Right atrium auricular region (tissue), 2 donors: ENCODE data around the gene IL4I1. TPM values are rescaled to one million over a fixed set of nuclear protein-coding genes. Genes with fewer than 3 reads are reported as not detected.

Experiments used
- DNase-seq: peaks from one replicate; pipeline ENCODE4 v3.0.0-alpha.2; 2019; ENCODE audit warnings: low spot score
- H3K27ac ChIP-seq, 2 donors: fragments of 200-600 bp; sonication (generic); 1 replicate in 1 of 2; 2 replicates in 1 of 2; pipeline ENCODE4 v1.5.1; 2016 to 2019
- H3K27me3 ChIP-seq, 2 donors: fragments of 200-600 bp; sonication (generic); one replicate each; pipeline versions ENCODE4 v1.5.1 to v1.6.0; 2017 to 2019
- H3K36me3 ChIP-seq: fragments of 200-600 bp; sonication (generic); one replicate; pipeline ENCODE4 v1.5.1; 2016
- H3K4me1 ChIP-seq, 2 donors: fragments of 200-600 bp; sonication (generic); one replicate each; pipeline versions ENCODE4 v1.5.1 to v1.6.0; 2017 to 2019
- H3K4me3 ChIP-seq, 2 donors: fragments of 200-600 bp; sonication (generic); 1 replicate in 1 of 2; 2 replicates in 1 of 2; pipeline ENCODE4 v1.5.1; 2017 to 2019; ENCODE audit warnings: mild to moderate bottlenecking in 1 of 2, moderate library complexity in 1 of 2
- H3K9me3 ChIP-seq, 2 donors: fragments of 200-600 bp; sonication (generic); one replicate each; pipeline ENCODE4 v1.5.1; 2019
- total RNA-seq, 2 donors: library from RNA; depleted of rRNA; stranded (reverse); fragments of >200 nt; gene quantifications; one replicate each; pipeline ENCODE4 v1.1.0, GENCODE V29; 2016
- TF ChIP-seq, protein P1 (sequence below), 2 donors: fragments of 200-600 bp; sonication (generic); IDR thresholded peaks; one replicate each; pipeline ENCODE4 v1.5.1; 2019; ENCODE audit warnings: antibody characterized with exemption in 2 of 2

Gene IL4I1
- total RNA-seq, 2 donors from 2014 or later, result 0.43 TPM; not detected in 1

DNA sequence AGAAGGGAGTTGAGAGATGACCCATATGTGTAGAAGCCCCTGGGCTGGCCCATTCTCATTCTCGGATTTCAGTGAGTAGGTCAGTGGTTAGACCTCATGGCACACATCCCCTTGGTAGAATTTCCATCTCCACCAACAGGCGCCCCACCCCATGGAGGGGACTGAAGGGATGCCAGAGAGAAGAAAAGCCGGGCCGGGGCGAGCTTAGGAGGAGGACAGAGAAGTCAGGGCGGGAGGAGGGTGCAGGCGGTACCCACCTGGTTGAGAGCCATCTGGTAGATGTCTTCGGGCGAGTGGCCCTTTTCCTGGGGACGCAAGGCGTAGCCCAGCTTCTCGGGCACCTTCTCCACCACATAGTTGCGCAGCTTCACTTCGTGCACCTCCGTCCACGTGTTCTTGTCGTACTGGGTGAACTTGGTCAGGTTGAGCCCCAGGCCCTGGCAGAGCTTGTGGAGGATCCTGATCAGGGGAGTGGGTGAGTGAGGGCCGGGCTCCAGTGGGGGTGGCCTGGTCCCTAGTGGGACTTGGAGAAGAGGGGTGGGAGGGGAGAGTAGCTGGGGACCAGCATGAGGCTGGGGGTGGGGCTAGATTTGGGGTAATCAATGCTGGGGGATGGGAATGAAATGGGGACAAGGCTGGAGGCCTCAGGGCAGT is 2.5 kb downstream of the IL4I1 start:
- Histone ChIP-seq H3K36me3 (no peaks in the 10 kb centered on the region), H3K9me3 (no peaks in the 10 kb centered on the region), H3K27ac (no peak overlapping the region), H3K27me3 (no peaks in the 10 kb centered on the region), H3K4me1 (peaks cover 0 to 24% of the 10 kb centered on the region in 2 donors), H3K4me3 (no peak overlapping the region)
- DNase-seq, result no peak
- TF ChIP-seq, protein P1, sequence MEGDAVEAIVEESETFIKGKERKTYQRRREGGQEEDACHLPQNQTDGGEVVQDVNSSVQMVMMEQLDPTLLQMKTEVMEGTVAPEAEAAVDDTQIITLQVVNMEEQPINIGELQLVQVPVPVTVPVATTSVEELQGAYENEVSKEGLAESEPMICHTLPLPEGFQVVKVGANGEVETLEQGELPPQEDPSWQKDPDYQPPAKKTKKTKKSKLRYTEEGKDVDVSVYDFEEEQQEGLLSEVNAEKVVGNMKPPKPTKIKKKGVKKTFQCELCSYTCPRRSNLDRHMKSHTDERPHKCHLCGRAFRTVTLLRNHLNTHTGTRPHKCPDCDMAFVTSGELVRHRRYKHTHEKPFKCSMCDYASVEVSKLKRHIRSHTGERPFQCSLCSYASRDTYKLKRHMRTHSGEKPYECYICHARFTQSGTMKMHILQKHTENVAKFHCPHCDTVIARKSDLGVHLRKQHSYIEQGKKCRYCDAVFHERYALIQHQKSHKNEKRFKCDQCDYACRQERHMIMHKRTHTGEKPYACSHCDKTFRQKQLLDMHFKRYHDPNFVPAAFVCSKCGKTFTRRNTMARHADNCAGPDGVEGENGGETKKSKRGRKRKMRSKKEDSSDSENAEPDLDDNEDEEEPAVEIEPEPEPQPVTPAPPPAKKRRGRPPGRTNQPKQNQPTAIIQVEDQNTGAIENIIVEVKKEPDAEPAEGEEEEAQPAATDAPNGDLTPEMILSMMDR (IDR thresholded peaks at IDR 0.05), result no peak

DNA sequence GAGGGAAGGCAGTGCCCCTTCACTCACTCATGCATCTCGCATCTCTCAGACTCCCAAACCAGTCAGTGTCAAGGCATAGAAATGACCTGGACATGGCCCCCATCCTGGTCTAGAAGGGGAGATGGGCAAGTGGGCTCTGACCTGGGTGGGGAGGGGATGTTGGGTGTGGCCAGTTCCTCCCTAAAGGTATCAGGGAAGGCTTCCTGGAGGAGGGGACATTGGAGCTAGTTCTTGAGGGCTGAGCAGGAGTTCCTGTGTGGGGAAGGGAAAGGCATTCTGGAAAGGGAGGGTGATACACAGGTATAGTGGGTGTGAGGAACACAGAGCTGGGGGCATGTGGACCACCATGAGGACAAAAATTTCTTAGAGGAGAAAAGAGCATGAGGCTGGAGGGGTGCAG is 4.0 kb downstream of the IL4I1 start:
- Histone ChIP-seq H3K4me1 (peaks cover 0 to 24% of the 10 kb centered on the region in 2 donors), H3K36me3 (peaks cover 4% of the 10 kb centered on the region), H3K9me3 (no peaks in the 10 kb centered on the region), H3K27me3 (no peaks in the 10 kb centered on the region), H3K27ac (no peak overlapping the region), H3K4me3 (no peak overlapping the region)
- TF ChIP-seq, protein P1 (IDR thresholded peaks at IDR 0.05), result no peak
- no peak for DNase-seq

DNA sequence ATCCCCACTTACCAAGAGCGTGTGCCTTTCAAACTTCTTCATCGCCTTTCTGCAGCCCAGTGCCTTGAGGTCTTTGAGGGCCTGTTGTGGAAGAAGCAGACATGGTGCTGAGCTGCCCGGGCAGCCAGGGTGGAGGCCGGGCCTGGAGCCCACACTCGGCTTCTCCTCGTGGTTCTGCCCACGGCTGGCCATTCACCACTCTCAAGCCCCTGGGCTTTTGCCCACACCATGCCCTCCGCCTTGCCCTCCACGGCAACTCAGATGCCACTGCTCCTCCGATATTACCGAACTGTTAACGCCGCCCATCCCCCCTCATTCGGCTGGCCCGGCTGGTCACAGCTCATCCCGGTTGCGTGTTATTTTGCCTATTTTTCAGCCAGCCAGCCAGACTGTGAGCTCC is 5.3 kb downstream of the IL4I1 start:
- DNase-seq, result no peak
- peaks cover 0 to 13% of the 10 kb centered on the region in 2 donors for H3K4me1 ChIP-seq
- H3K27ac ChIP-seq, result no peak overlapping the region
- TF ChIP-seq, protein P1 (IDR thresholded peaks at IDR 0.05), result no peak
- no peaks in the 10 kb centered on the region for H3K27me3 ChIP-seq
- H3K36me3 ChIP-seq, result peaks cover 4% of the 10 kb centered on the region
- H3K9me3 ChIP-seq, result no peaks in the 10 kb centered on the region
- no peak overlapping the region for H3K4me3 ChIP-seq

DNA sequence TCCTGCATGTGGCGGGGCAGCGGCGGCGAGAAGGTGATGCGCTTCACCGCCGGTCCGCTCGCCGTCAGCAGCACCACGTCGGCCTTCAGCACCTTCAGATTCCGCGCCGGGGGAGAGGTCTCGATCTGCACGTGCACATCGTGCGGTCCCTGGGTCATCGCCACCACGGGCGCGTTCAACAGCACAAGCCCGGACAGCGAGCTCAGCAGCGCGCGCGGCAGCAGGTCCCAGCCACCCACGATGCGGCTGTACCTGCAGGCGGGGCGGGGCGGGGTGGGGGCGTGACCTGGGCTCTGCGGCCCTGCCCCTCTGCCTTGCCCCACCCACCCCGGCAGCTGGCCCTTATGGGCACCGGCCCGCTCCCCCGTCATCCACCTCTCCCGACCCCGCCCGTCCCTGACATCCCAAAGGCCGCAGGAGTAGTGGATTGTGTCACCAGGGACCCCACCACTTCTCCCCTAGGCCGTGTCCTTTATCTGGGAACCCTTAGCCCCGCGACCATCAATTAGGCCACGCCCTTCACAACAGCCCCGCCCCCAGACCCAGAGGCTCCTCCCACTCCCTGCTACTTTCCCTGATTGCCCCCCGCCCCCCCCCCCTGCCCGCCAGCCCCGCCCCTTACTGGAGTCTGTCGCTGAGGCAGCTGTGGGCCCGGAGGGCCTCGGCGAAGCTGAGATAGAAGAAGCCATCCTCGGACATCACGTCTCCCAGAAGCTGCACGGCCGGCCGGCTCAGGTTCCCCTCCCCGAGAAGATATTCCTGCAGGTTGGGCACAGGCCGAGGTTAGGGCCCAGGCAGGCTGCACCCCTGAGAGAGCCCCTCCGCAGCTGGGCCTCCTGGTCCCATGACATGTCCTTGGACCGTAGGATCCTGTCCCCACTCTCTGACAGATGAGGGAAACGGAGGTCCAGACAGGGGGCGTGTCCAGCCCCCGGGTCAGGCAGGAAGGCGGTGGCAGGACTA is 6.1 kb downstream of the IL4I1 start:
- H3K27ac ChIP-seq, result no peak overlapping the region
- H3K36me3 ChIP-seq, result peaks cover 4% of the 10 kb centered on the region
- TF ChIP-seq, protein P1 (IDR thresholded peaks at IDR 0.05), result peak in 1 of 2 donors; percentile 34
- no peak for DNase-seq
- H3K27me3 ChIP-seq, result no peaks in the 10 kb centered on the region
- H3K4me3 ChIP-seq, result peak overlapping the region in 1 of 2 donors; percentile 30
- no peaks in the 10 kb centered on the region for H3K9me3 ChIP-seq
- peaks cover 0 to 13% of the 10 kb centered on the region in 2 donors for H3K4me1 ChIP-seq

- Histone ChIP-seq H3K27ac (no peak overlapping the region), H3K4me3 (peak overlapping the region in 1 of 2 donors; percentile 30)
- DNase-seq, result peak; percentile 76
Measured at GRCh38 chr19:49889687-49890348, 6.9 kb downstream of the IL4I1 start.

More at GRCh38 chr19:49889687-49890348, 6.9 kb downstream of the IL4I1 start:
- Histone ChIP-seq H3K27me3 (no peaks in the 10 kb centered on the region), H3K4me1 (peaks cover 0 to 13% of the 10 kb centered on the region in 2 donors), H3K9me3 (no peaks in the 10 kb centered on the region), H3K36me3 (peaks cover 8% of the 10 kb centered on the region)
- TF ChIP-seq, protein P1 (IDR thresholded peaks at IDR 0.05), result peak; percentile 56 to 86
